HG03280 (cell line): ENCODE results near the gene DAO.

Experiments
- ATAC-seq: cut with Tn5 transposase; IDR thresholded peaks from one replicate; pipeline ENCODE4 v1.9.1; 2021; ENCODE audit warnings: mild to moderate bottlenecking, moderate library complexity; ENCODE audit not compliant: unreplicated experiment

The DAO gene

GRCh38 chr12:108875280-108875679 lies 4.6 kb upstream of the DAO start:
- no peak for ATAC-seq

GRCh38 chr12:108875682-108876361 lies 4.1 kb upstream of the DAO start:
- no peak for ATAC-seq

GRCh38 chr12:108876550-108876949 lies 3.3 kb upstream of the DAO start:
- ATAC-seq = no peak

GRCh38 chr12:108881953-108882352 lies 2.1 kb downstream of the DAO start:
- no peak for ATAC-seq

GRCh38 chr12:108884116-108885012 lies 4.5 kb downstream of the DAO start:
- no peak for ATAC-seq

GRCh38 chr12:108886873-108887629 lies 7.2 kb downstream of the DAO start:
- ATAC-seq = no peak

- ATAC-seq = no peak
These were observed 8.1 kb downstream of the DAO start for GRCh38 chr12:108888031-108888430.

GRCh38 chr12:108890208-108890607 lies 10.3 kb downstream of the DAO start:
- no peak for ATAC-seq

- ATAC-seq = no peak
These were observed 15.4 kb downstream of the DAO start for GRCh38 chr12:108895220-108895802.

GRCh38 chr12:108896336-108896735 lies 16.4 kb downstream of the DAO start:
- no peak for ATAC-seq

- no peak for ATAC-seq
These were observed 16.9 kb downstream of the DAO start for GRCh38 chr12:108896817-108897216.

GRCh38 chr12:108899145-108899544 lies 19.3 kb downstream of the DAO start:
- no peak for ATAC-seq

- ATAC-seq = no peak
These were observed 25.8 kb downstream of the DAO start for GRCh38 chr12:108905725-108906124.

GRCh38 chr12:108906971-108907370 lies 27.1 kb downstream of the DAO start:
- ATAC-seq = no peak

GRCh38 chr12:108907839-108908351 lies 28.0 kb downstream of the DAO start:
- ATAC-seq = no peak

- no peak for ATAC-seq
These were observed 30.4 kb downstream of the DAO start for GRCh38 chr12:108910336-108910735.

GRCh38 chr12:108911915-108912314 lies 32.0 kb downstream of the DAO start:
- no peak for ATAC-seq

GRCh38 chr12:108912361-108912760 lies 32.5 kb downstream of the DAO start:
- no peak for ATAC-seq

- no peak for ATAC-seq
These were observed 34.2 kb downstream of the DAO start for GRCh38 chr12:108914121-108914531.

GRCh38 chr12:108915632-108916133 lies 35.8 kb downstream of the DAO start:
- no peak for ATAC-seq

- ATAC-seq = no peak
These were observed 36.4 kb downstream of the DAO start for GRCh38 chr12:108916336-108916735.
